GM21786 (cell line): ENCODE data around the gene UTS2.

Source experiments
- ATAC-seq: cut with Tn5 transposase; IDR thresholded peaks from one replicate; pipeline ENCODE4 v1.9.1; 2021; ENCODE audit not compliant: unreplicated experiment

The UTS2 gene

DNA sequence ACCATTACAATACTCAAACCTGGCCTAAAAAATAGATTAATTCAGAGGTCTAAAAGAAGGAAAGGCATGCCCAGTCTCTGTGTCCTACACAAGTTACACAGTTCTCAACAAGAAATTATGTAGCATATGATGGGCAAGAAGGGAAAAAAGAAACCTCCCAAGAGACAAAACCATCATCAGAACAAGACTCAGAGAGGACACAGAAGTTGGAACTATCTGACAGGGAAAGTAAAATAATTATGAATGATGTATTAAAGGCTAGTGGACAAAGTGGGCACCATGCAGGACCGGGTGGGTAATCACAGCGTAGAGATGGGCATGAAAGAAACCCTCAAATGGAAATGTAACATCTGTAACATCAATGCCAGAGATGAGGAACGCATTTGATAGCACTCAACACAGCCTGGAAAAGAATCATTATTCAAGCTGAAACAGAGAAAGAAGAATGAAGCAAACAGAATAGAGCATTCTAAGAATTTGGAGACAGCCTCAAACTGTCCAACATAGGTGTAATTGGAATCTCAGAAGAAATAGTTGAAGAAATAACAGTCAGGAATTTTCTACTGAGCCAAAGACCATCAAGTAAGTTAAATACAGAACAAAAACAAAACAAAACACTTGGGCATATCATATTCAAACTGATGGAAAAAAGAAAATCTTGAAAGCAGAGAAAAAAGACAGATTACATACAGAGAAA, 39.0 kb downstream of the UTS2 start:
- no peak for ATAC-seq

DNA sequence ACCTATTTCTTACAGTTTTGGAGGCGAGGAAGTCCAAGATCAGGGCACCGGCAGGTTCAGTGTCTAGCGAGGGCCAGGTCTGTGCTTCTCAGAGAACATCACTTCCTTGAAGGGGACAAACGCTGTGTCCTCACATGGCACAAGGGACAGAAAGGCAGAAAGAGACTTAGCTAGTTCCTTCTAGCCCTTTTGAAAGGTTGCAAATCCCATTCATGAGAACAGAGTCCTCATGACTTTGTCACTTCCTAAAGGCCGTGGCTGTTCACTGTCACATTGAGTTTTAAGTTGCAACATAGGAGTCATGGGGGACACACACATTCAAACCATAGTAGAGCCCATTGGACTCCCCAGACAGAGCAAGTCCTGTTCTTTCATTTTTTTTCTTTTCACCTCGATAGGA, 41.4 kb downstream of the UTS2 start:
- no peak for ATAC-seq

- ATAC-seq = no peak
Measured at GRCh38 chr1:7810395-7810794, 42.5 kb downstream of the UTS2 start.

DNA sequence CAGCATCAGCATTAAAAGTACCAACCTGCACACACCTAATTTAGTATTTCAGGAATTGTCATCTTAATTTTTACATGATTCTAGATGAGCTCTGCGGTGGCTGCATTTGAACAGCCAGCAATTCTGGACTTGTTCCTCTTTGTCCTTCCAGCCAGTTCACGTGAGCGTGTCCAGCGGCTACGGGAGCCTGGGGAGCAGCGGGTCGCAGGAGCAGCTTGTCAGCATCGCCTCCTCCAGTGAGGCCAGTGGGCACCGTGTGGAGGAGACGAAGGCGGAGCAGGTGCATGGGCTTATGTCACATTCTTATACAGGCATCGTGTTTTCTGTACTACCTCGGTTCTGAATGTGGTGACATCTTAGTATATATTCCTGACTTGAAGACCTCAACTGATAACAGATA, 43.1 kb downstream of the UTS2 start:
- no peak for ATAC-seq

- no peak for ATAC-seq
Measured at GRCh38 chr1:7808253-7808844, 44.5 kb downstream of the UTS2 start.

DNA sequence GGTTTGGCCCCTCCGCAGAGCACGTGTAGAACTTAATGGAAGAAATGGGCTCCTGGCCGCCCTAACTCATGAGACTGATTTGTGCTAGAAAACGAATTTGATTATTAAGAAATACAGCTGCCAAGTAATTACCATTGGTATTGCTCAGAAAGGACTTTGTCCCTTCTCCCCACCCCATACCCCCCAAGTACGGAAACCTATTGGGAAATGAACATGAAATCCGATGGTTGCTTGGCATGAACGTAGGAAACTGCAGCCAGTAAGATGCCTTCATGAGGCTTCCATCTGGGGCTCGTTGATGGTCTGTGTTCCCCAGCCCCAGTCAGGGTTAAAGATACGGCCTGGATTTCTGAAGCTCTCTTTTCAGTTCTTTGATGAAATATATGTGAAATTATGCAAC, 47.4 kb downstream of the UTS2 start:
- no peak for ATAC-seq
